Activated naive CD8-positive, alpha-beta T cell treated with anti-CD3 and anti-CD28 coated beads, Interleukin-2, amount 50 U/mL, for 16 hours (primary cell): ENCODE results near the gene AKAP9.
"Not testable (repeated sequence)": the region's sequence is repeated elsewhere in the genome, so short reads cannot be mapped to it uniquely, and the experiment has no call there.

Experiments used
- DNase-seq: peaks from one replicate; pipeline ENCODE4 v3.0.0-alpha.2; 2020; ENCODE audit warnings: low read depth, low spot score

AKAP9 gene

DNA sequence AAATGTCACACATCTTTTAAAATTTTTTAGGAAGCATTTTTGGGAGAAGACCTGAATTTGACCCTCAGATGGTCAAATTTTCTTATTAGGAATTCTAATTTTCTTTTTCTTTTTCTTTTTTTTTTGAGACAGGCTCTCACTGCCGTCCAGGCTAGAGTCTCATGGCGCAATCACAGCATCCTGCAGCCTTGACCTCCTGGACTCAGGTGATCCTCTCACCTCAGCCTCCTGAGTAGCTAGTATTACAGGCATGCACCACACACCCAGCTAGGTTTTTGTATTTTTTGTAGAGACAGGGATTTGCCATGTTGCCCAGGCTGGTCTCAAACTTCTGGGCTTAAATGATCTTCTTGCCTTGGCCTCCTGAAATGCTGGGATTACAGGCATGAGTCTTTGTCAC lies 65.4 kb downstream of the AKAP9 start:
- DNase-seq = no peak

DNA sequence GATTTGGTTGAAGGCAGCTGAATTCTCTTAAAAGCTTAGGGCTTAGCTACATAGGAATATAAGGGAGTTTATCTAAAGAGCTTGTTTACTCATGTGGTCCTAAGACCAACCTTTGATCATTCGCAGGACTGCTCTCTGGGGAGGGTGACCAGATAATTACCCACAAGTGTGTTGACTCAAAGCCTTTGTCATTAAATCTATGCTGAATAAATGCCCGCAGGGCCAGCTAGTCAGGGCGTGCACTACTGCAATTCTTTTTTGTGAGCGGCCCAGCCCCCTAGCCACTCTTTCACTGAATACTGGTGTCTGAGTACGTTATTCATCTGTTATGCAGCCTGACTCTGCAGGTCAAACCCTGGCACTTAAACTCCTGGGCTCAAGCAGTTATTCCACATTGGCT lies 69.6 kb downstream of the AKAP9 start:
- no peak for DNase-seq

GRCh38 chr7:92013611-92014010 lies 72.9 kb downstream of the AKAP9 start:
- no peak for DNase-seq

GRCh38 chr7:92020636-92021035 lies 80.0 kb downstream of the AKAP9 start:
- DNase-seq = no peak

DNA sequence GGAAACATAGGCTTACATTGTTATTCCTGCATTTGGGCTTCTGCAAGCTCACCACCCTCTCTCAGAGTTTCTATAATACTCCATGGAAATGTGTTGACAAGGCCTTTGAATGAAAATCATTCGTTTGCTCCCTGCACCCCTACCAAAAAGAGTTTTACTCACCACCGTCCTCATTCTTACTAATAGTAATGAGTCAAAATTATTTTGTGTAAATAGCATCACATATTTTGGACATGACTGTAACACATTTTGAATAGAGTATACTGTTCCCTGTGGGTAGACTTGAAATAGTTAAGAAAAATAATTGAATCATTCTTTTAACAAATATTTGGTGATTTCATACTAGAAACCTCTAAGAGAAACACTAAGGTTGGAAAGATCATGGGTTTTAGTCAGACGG lies 84.6 kb downstream of the AKAP9 start:
- no peak for DNase-seq

DNA sequence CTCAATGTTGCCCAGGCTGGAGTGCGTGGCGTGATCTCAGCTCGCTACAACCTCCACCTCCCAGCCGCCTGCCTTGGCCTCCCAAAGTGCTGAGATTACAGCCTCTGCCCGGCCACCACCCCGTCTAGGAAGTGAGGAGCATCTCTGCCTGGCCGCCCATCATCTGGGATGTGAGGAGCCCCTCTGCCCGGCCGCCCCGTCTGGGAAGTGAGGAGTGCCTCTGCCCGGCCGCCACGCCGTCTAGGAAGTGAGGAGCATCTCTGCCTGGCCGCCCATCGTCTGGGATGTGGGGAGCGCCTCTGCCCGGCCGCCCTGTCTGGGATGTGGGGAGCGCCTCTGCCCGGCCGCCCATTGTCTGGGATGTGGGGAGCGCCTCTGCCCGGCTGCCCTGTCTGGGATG lies 86.0 kb downstream of the AKAP9 start:
- DNase-seq = not testable (repeated sequence)

DNA sequence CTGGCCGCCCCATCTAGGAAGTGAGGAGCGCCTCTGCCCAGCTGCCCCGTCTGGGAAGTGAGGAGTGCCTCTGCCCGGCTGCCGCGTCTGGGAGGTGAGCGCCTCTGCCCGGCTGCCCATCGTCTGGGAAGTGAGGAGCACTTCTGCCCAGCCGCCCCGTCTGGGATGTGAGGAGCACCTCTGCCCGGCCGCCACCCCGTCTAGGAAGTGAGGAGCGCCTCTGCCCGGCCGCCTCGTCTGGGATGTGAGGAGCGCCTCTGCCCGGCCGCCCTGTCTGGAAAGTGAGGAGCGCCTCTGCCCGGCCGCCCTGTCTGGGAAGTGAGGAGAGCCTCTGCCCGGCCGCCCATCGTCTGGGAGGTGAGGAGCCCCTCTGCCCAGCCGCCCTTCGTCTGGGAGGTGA lies 86.5 kb downstream of the AKAP9 start:
- not testable (repeated sequence) for DNase-seq

GRCh38 chr7:92028226-92028625 lies 87.6 kb downstream of the AKAP9 start:
- DNase-seq = no peak

DNA sequence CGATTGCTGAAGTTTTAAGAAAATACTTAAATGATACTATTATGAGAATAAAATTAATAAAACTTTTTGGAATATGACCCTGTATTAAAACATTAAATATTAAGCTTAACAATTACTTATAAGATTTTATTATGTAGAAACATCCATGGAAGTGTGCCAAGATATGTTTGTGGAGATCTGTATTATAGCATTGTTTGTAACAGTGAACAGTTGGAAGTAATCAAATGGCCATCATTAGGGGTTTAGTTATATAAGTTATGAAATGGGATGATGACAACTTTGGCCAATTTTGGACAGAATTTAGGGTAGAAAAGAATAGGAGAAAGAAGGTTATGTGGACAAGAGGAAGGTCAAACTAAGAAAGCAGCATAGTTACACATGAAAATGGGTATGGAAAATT lies 88.0 kb downstream of the AKAP9 start:
- no peak for DNase-seq

DNA sequence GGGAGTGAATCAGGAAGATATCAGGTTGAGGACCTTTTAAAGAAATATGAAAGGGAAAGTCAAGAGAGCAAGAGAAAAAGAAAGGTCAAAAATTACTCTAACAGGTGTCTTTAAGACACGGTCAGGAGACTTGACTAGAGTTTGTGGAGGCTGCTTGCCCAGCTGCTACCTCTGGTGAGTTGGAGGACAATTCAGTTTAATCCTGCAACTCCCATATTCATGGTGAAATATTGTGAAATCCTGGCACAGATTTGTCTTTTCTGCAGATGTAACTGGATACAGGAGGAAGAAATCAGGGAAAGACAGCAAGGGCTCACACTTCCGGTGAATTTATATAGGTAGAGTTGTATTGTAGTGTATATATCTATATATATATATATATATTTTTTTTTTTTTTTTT lies 93.5 kb downstream of the AKAP9 start:
- no peak for DNase-seq

- DNase-seq = no peak
Measured at GRCh38 chr7:92035576-92035975, 94.9 kb downstream of the AKAP9 start.

- DNase-seq = no peak
Measured at GRCh38 chr7:92039900-92040299, 99.2 kb downstream of the AKAP9 start.

DNA sequence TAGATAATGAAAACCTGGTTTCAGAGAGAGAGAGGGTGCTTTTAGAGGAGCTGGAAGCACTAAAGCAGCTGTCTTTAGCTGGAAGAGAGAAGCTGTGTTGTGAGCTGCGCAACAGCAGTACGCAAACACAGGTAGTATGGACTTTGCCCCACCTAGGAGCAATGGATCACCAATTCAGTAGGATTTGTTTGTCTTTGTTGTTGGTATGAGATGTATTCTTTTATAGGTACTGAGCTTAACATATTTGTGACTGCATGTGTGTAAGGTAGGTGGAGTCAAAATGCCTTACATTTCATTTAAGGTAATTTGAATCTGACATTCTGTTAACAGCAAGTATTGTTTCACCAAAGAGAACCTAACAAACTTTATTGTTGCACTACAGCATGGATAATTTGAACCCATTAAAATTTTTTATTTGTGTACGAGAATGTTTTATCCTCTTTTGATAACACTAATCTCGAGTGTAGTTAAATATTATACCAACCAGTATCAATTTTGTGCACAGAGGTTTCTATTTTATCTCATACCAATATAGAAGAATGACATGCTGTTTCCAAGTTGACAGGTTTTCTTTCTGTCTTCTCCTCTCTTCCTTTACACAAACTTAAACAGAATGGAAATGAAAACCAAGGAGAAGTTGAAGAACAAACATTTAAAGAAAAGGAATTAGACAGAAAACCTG lies 101.5 kb downstream of the AKAP9 start:
- no peak for DNase-seq

DNA sequence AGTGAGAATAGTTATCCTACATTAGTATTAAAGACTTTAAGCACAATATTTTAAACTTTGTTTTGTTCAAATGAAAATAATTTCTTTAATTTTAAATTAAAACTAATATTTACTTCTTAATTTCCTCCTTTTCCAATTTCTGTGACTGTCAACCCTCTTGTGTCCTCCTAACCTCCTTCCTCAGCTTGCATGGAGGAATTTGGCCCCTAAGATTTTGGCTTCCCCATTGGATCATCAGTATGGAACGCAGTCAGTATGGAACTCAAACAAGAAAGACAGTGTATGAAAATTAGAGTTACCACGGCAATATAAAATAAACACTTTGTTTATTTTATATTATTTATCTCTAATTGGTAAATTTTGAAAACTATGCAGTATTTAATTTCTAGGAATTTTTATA lies 102.4 kb downstream of the AKAP9 start:
- no peak for DNase-seq

DNA sequence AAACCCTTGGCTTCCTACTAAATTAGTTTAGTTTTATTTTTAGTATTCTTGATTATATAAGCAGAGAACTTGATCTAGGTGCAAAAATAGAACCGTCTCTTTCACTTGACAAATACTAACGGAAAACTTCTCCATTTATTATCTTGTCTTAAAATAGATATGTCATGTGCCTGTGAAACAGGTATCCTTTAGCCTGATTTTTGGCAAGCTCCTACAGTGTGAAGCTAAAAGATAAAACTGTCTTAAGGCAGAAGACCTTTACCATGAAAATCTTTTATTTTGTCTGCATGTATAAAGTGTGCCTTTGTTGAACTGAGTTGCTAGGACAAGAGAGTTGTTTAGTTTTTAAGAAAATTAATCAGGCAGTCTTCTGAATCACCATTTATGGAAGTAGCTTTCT lies 103.0 kb downstream of the AKAP9 start:
- DNase-seq = no peak

DNA sequence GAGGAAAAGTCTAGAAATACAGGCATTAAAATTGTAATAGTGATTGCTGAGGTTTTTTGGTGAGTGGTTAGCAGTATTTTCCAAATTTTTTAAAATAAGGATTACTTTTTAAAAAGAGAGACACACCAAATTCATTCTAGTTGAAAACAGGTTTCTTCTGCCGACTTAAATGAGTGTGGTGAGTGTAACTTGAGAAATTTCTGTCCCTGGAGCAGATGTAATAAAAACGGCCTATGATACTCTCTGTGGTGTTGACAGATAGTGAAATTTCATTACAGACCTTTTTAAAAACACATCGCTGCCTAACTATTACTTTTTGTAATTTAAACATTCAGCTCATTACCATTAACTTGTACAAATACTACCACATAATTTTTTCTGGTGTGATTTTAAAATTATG lies 103.5 kb downstream of the AKAP9 start:
- DNase-seq = no peak

GRCh38 chr7:92044940-92045339 lies 104.3 kb downstream of the AKAP9 start:
- DNase-seq = no peak

- DNase-seq = no peak
Measured at GRCh38 chr7:92051655-92052054, 111.0 kb downstream of the AKAP9 start.

GRCh38 chr7:92052159-92052558 lies 111.5 kb downstream of the AKAP9 start:
- no peak for DNase-seq

DNA sequence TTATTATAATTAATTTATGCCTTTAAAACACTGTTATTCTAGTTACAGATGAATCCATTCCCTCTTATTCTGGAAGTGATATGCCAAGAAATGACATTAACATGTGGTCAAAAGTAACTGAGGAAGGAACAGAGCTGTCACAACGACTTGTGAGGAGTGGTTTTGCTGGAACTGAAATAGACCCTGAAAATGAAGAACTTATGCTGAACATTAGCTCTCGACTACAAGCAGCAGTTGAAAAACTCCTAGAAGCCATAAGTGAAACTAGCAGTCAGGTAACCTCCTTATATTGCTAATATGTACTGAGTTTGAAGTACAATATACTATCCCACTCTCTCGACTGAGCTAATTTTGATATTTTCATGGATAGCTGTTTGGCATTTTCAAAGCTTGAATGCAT lies 112.0 kb downstream of the AKAP9 start:
- no peak for DNase-seq

DNA sequence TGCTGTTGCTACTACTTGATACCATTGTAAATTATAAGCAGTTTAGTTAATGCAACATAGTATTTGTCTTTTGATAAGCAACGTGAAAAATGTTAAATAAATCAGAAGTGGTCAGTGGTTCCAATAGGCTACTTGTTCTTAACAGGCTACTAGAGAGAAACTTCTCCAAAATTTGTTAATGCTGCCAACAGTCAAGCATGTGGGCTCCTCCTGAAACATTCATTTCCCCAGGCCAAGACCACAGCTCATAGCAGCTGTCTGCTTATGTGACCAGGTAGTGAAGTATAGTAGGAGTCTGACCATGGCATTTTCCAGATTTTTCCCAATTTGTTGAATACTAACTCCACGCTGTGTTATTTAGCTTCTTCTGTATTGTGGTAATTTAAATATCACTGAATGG lies 112.7 kb downstream of the AKAP9 start:
- no peak for DNase-seq

DNA sequence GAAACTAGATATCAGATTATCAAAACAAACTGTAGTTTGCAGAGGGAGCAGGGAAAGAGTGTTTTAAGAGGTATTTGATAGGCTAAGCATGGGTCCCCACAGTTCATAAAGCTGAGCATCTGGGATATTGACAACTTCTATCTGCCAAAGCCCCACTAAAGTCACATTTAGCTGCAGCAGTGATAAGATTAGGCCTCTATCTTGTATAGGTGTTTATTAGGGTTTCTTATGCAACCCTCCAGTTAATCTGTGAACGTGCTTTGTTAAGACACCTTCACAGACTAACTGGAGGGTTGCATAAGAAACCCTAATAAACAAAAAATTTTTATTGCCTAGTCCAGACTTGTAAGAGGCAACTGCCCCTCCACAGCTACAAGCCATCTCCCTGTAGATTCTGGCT lies 115.6 kb downstream of the AKAP9 start:
- no peak for DNase-seq

DNA sequence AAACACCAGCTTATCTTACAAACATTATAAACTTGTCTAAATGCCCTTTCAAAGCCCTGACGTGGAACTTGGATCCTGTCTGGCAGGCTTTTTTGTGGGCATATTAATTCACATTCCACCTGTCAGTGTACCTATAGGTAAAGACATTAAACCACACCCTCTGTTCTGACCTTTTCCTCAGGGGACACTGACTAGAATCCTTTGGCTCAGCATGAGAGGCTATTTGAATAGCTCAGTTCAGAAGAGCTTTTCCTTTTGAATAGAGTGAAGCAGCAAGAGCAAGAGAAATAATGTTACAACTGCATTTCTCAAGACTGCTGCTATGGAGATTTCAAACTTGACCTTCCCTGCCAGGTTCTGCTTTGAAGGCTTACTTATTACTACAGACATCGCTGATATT lies 116.7 kb downstream of the AKAP9 start:
- DNase-seq = no peak

- DNase-seq = no peak
Measured at GRCh38 chr7:92058040-92058439, 117.4 kb downstream of the AKAP9 start.
